Smooth muscle cell (in vitro differentiated cells): ENCODE results near the gene DOP1B. TPM values are rescaled to one million over a fixed set of nuclear protein-coding genes. Genes with fewer than 3 reads are reported as not detected.

Source experiments
- DNase-seq: peaks from one replicate; lab custom pipeline; 2025; ENCODE audit not compliant: unreplicated experiment; lab: John Stamatoyannopoulos, UW
- H2AFZ ChIP-seq: fragments of 200-600 bp; sonication (generic); 2 replicates; pipeline ENCODE4 v1.6.0; 2016; ENCODE audit warnings: antibody characterized with exemption, low read depth, mild to moderate bottlenecking
- H3F3A ChIP-seq: fragments of 200-600 bp; sonication (generic); 2 replicates; pipeline ENCODE4 v1.6.0; 2017; ENCODE audit warnings: antibody characterized with exemption, low read depth
- H3K27ac ChIP-seq: fragments of 200-600 bp; sonication (generic); 2 replicates; pipeline ENCODE4 v1.5.1; 2016; ENCODE audit warnings: low read depth, mild to moderate bottlenecking
- H3K27me3 ChIP-seq: fragments of 200-600 bp; sonication (generic); 2 replicates; pipeline ENCODE4 v1.6.1; 2016; ENCODE audit warnings: low read depth, mild to moderate bottlenecking
- H3K36me3 ChIP-seq: fragments of 200-600 bp; sonication (generic); 2 replicates; pipeline ENCODE4 v1.5.1; 2016; ENCODE audit warnings: low read depth
- H3K4me1 ChIP-seq: fragments of 200-600 bp; sonication (generic); 2 replicates; pipeline ENCODE4 v1.5.1; 2016; ENCODE audit warnings: low read depth
- H3K4me2 ChIP-seq: fragments of 200-600 bp; sonication (generic); 2 replicates; pipeline ENCODE4 v1.6.0; 2016; ENCODE audit warnings: mild to moderate bottlenecking
- H3K4me3 ChIP-seq: fragments of 200-600 bp; sonication (generic); 2 replicates; pipeline ENCODE4 v1.5.1; 2016; ENCODE audit warnings: mild to moderate bottlenecking
- H3K79me2 ChIP-seq: fragments of 200-600 bp; sonication (generic); 2 replicates; pipeline ENCODE4 v1.6.0; 2016; ENCODE audit warnings: low read depth, mild to moderate bottlenecking
- H3K9ac ChIP-seq: fragments of 200-600 bp; sonication (generic); 2 replicates; pipeline ENCODE4 v1.6.0; 2016; ENCODE audit warnings: low read depth
- H3K9me3 ChIP-seq: fragments of 200-600 bp; sonication (generic); replicated peaks from 2 replicates; pipeline ENCODE4 v1.5.1; 2016; ENCODE audit warnings: low read depth
- H4K20me1 ChIP-seq: fragments of 200-600 bp; sonication (generic); 2 replicates; pipeline ENCODE4 v1.6.0; 2016; ENCODE audit warnings: low read depth
- WGBS: methylation state at CpG from one replicate; pipeline ENCODE4 v1.1.7; 2016; ENCODE audit warnings: low lambda C conversion rate; 5-methylcytosine and 5-hydroxymethylcytosine counted together
- polyA plus RNA-seq: library from polyadenylated mRNA; unstranded; fragments of >200 nt; fragmentation: Nextera tagmentation; extraction: Ambion mirVana; gene quantifications from 2 replicates; pipeline ENCODE4 v1.2.1, GENCODE V29; 2016
- total RNA-seq: library from RNA; depleted of rRNA; stranded (reverse); fragments of >200 nt; gene quantifications from 2 replicates; pipeline ENCODE4 v1.2.3, GENCODE V29; 2014
- TF ChIP-seq, protein P1 (sequence below): fragments of 200-600 bp; sonication (generic); IDR thresholded peaks from 2 replicates; pipeline ENCODE4 v1.5.1; 2017; ENCODE audit warnings: borderline replicate concordance, mild to moderate bottlenecking, antibody characterized with exemption; ENCODE audit not compliant: insufficient read depth, poor library complexity, severe bottlenecking

DOP1B gene
- total and polyA plus RNA-seq, 2 experiments from 2014 or later, result 3.2 to 14.5 TPM

GRCh38 chr21:36163750-36164741 is 7.4 kb downstream of the DOP1B start:
- 69% methylated on average over 10 of the region's 10 CpGs for WGBS
- TF ChIP-seq, protein P1, sequence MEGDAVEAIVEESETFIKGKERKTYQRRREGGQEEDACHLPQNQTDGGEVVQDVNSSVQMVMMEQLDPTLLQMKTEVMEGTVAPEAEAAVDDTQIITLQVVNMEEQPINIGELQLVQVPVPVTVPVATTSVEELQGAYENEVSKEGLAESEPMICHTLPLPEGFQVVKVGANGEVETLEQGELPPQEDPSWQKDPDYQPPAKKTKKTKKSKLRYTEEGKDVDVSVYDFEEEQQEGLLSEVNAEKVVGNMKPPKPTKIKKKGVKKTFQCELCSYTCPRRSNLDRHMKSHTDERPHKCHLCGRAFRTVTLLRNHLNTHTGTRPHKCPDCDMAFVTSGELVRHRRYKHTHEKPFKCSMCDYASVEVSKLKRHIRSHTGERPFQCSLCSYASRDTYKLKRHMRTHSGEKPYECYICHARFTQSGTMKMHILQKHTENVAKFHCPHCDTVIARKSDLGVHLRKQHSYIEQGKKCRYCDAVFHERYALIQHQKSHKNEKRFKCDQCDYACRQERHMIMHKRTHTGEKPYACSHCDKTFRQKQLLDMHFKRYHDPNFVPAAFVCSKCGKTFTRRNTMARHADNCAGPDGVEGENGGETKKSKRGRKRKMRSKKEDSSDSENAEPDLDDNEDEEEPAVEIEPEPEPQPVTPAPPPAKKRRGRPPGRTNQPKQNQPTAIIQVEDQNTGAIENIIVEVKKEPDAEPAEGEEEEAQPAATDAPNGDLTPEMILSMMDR, result no peak
- H3K27ac ChIP-seq, result no peak overlapping the region
- DNase-seq, result no peak
- no peaks in the 10 kb centered on the region for H3K27me3 ChIP-seq
- no peaks in the 10 kb centered on the region for H3F3A ChIP-seq
- H3K4me3 ChIP-seq, result no peak overlapping the region
- H4K20me1 ChIP-seq, result peaks cover 7% of the 10 kb centered on the region
- peaks cover 6% of the 10 kb centered on the region for H3K79me2 ChIP-seq
- no peaks in the 10 kb centered on the region for H3K4me1 ChIP-seq
- no peak overlapping the region for H3K4me2 ChIP-seq
- H3K9me3 ChIP-seq, result no peaks in the 10 kb centered on the region
- H2AFZ ChIP-seq, result no peak overlapping the region
- H3K36me3 ChIP-seq, result no peaks in the 10 kb centered on the region
- no peak overlapping the region for H3K9ac ChIP-seq

GRCh38 chr21:36165356-36165755 is 8.7 kb downstream of the DOP1B start:
- Histone ChIP-seq H3K27me3 (no peaks in the 10 kb centered on the region), H3K9me3 (no peaks in the 10 kb centered on the region), H2AFZ (no peak overlapping the region), H3K4me1 (no peaks in the 10 kb centered on the region), H3K4me2 (no peak overlapping the region), H3K4me3 (no peak overlapping the region), H3F3A (no peaks in the 10 kb centered on the region), H3K79me2 (peaks cover 6% of the 10 kb centered on the region), H3K36me3 (no peaks in the 10 kb centered on the region), H4K20me1 (peaks cover 7% of the 10 kb centered on the region), H3K9ac (no peak overlapping the region), H3K27ac (no peak overlapping the region)
- no peak for DNase-seq
- TF ChIP-seq, protein P1, result no peak
- WGBS, result 95% methylated on average over 11 of the region's 11 CpGs

GRCh38 chr21:36166705-36167104 is 10.1 kb downstream of the DOP1B start:
- Histone ChIP-seq H4K20me1 (peaks cover 7% of the 10 kb centered on the region), H3K27ac (no peak overlapping the region), H3K27me3 (no peaks in the 10 kb centered on the region), H3K79me2 (peaks cover 6% of the 10 kb centered on the region), H3K9me3 (no peaks in the 10 kb centered on the region), H2AFZ (no peak overlapping the region), H3K4me3 (no peak overlapping the region), H3K9ac (no peak overlapping the region), H3F3A (no peaks in the 10 kb centered on the region), H3K4me2 (no peak overlapping the region), H3K4me1 (no peaks in the 10 kb centered on the region), H3K36me3 (no peaks in the 10 kb centered on the region)
- WGBS, result 30% methylated on average over 7 of the region's 7 CpGs
- no peak for DNase-seq
- TF ChIP-seq, protein P1, result no peak

DNA sequence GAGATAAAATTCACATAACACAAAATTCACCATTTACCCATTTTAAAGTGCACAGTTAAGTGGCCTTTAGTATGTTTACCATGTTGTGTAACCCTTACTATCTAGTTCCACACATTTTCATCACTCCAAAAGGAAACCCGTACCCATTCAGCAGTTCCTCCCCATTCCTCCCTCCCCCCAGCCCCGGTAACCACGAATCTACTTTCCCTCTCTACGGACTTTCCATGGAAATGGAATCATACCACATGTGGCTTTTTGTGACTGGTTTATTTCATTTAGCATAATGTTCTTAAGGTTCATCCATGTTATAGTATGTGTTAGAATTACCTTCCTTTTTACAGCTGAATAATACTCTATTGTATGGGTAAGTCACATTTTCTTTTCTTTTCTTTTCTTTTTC is 10.9 kb downstream of the DOP1B start:
- H3K9me3 ChIP-seq, result no peaks in the 10 kb centered on the region
- H3K36me3 ChIP-seq, result no peaks in the 10 kb centered on the region
- no peak overlapping the region for H3K4me3 ChIP-seq
- TF ChIP-seq, protein P1, result no peak
- no peak overlapping the region for H2AFZ ChIP-seq
- H3K27me3 ChIP-seq, result no peaks in the 10 kb centered on the region
- no peak overlapping the region for H3K9ac ChIP-seq
- H3K4me1 ChIP-seq, result no peaks in the 10 kb centered on the region
- no peak overlapping the region for H3K27ac ChIP-seq
- no peak overlapping the region for H3K4me2 ChIP-seq
- 92% methylated on average over 4 of the region's 4 CpGs for WGBS
- no peaks in the 10 kb centered on the region for H3F3A ChIP-seq
- no peak for DNase-seq
- H4K20me1 ChIP-seq, result peaks cover 7% of the 10 kb centered on the region
- peaks cover 2% of the 10 kb centered on the region for H3K79me2 ChIP-seq
